ENCODE results near the gene CDK13.
A peak's percentile ranks its signal among the peaks of the same experiment; 100 is the strongest.

CDK13 gene

GRCh38 chr7:40095230-40095629 lies 145.2 kb downstream of the CDK13 start:
- no peak overlapping the region for H3K4me3 ChIP-seq (ENCODE audit: low read length)
- no peak for TF ChIP-seq CTCF (conservative IDR thresholded peaks at IDR 0.05; ENCODE audit: low read length)
- no peak for DNase-seq (ENCODE audit: low read depth)

- no peak for DNase-seq (ENCODE audit: low read depth)
- no peak for TF ChIP-seq CTCF (conservative IDR thresholded peaks at IDR 0.05; ENCODE audit: low read length)
- no peak overlapping the region for H3K4me3 ChIP-seq (ENCODE audit: low read length)
Observed at GRCh38 chr7:40095695-40096327, 145.8 kb downstream of the CDK13 start.

GRCh38 chr7:40097728-40098127 lies 147.7 kb downstream of the CDK13 start:
- no peak overlapping the region for H3K4me3 ChIP-seq (ENCODE audit: low read length)
- no peak for TF ChIP-seq CTCF (conservative IDR thresholded peaks at IDR 0.05; ENCODE audit: low read length)
- no peak for DNase-seq (ENCODE audit: low read depth)

- TF ChIP-seq CTCF (conservative IDR thresholded peaks at IDR 0.05; ENCODE audit: low read length), result no peak
- H3K4me3 ChIP-seq (ENCODE audit: low read length), result no peak overlapping the region
- DNase-seq (ENCODE audit: low read depth), result no peak
Observed at GRCh38 chr7:40098810-40099209, 148.8 kb downstream of the CDK13 start.

GRCh38 chr7:40099837-40100236 lies 149.8 kb downstream of the CDK13 start:
- no peak overlapping the region for H3K4me3 ChIP-seq (ENCODE audit: low read length)
- peak; percentile 4 for DNase-seq (ENCODE audit: low read depth)
- no peak for TF ChIP-seq CTCF (conservative IDR thresholded peaks at IDR 0.05; ENCODE audit: low read length)

GRCh38 chr7:40101201-40101600 lies 151.1 kb downstream of the CDK13 start:
- no peak for DNase-seq (ENCODE audit: low read depth)
- no peak for TF ChIP-seq CTCF (conservative IDR thresholded peaks at IDR 0.05; ENCODE audit: low read length)
- no peak overlapping the region for H3K4me3 ChIP-seq (ENCODE audit: low read length)

GRCh38 chr7:40102897-40103296 lies 152.8 kb downstream of the CDK13 start:
- H3K4me3 ChIP-seq (ENCODE audit: low read length), result no peak overlapping the region
- TF ChIP-seq CTCF (conservative IDR thresholded peaks at IDR 0.05; ENCODE audit: low read length), result no peak
- DNase-seq (ENCODE audit: low read depth), result no peak
